GM12878 (cell line): ENCODE data around the gene AHNAK2. TPM values are rescaled to one million over a fixed set of nuclear protein-coding genes. Genes with fewer than 3 reads are reported as not detected.
A peak's percentile ranks its signal among the peaks of the same experiment; 100 is the strongest.

Source experiments
- ATAC-seq: fragments of 200-7000 bp; cut with Tn5 transposase; 3 replicates; pipeline ENCODE4 v1.9.1; 2020; ENCODE audit warnings: mild to moderate bottlenecking, moderate library complexity
- BruUV-seq: library from RNA; stranded (reverse); fragments of 400-500 nt; replicated peaks from 2 replicates; lab custom pipeline; 2021; lab: Mats Ljungman, UMichigan
- CTCF ChIA-PET: fragments of 300-600 bp; sonication (Branson Sonifier 250); formaldehyde crosslinking; extraction: SDS; loops from one replicate; lab custom pipeline; 2021; ENCODE audit warnings: inconsistent platforms; lab: Yijun Ruan, JAX
- POLR2A ChIA-PET: fragments of 350-600 bp; formaldehyde crosslinking; extraction: SDS; loops from one replicate; lab custom pipeline; 2021; ENCODE audit warnings: inconsistent platforms; lab: Charles Lee
- RAD21 ChIA-PET: fragments of 300-600 bp; sonication (Branson Sonifier 250); formaldehyde crosslinking; loops from one replicate; lab custom pipeline; 2023; ENCODE audit warnings: antibody characterized with exemption; ENCODE audit not compliant: unreplicated experiment; lab: Charles Lee
- SMC1A ChIA-PET: fragments of 300-600 bp; sonication (Branson Sonifier 250); formaldehyde crosslinking; loops from one replicate; lab custom pipeline; 2023; ENCODE audit not compliant: unreplicated experiment, uncharacterized antibody; lab: Charles Lee
- DNase-seq: peaks from one replicate; pipeline ENCODE4 v3.0.0-alpha.2; 2011; ENCODE audit warnings: low read depth, low spot score
- FAIRE-seq: peaks from 3 replicates; lab custom pipeline; 2011; peaks lifted over from hg19 to GRCh38; lab: Jason Lieb, UNC
- H2AFZ ChIP-seq: 2 replicates; pipeline ENCODE4 v1.6.0; 2011; ENCODE audit warnings: low read depth, low read length, control low read depth; ENCODE audit not compliant: control insufficient read depth
- H3K27ac ChIP-seq: 2 replicates; pipeline ENCODE4 v1.5.1; 2011; ENCODE audit warnings: control low read depth; ENCODE audit not compliant: control insufficient read depth, insufficient read depth
- H3K27me3 ChIP-seq, 2 experiments: replicated peaks in 1 of 2; 2 replicates each; pipeline versions ENCODE4 v1.6.0 to v1.6.1; 2011; ENCODE audit warnings: low read length in 1 of 2; ENCODE audit not compliant: control insufficient read depth in 2 of 2, insufficient read depth in 2 of 2
- H3K36me3 ChIP-seq, 2 experiments: 2 replicates each; pipeline ENCODE4 v1.5.1; 2011; ENCODE audit warnings: low read length in 1 of 2; ENCODE audit not compliant: control insufficient read depth in 2 of 2, insufficient read depth in 2 of 2
- H3K4me1 ChIP-seq: 2 replicates; pipeline ENCODE4 v1.6.1; 2011; ENCODE audit warnings: mild to moderate bottlenecking, low read length, moderate library complexity, mixed read lengths; ENCODE audit not compliant: control insufficient read depth, insufficient read depth
- H3K4me2 ChIP-seq: 2 replicates; pipeline ENCODE4 v1.6.0; 2011; ENCODE audit warnings: control low read depth; ENCODE audit not compliant: control insufficient read depth, insufficient read depth
- H3K4me3 ChIP-seq: fragments of 200-600 bp; sonication (generic); 2 replicates; pipeline ENCODE4 v1.5.1; 2016
- H3K79me2 ChIP-seq: 2 replicates; pipeline ENCODE4 v1.6.0; 2011; ENCODE audit warnings: low read length; ENCODE audit not compliant: control insufficient read depth, insufficient read depth
- H3K9ac ChIP-seq: 2 replicates; pipeline ENCODE4 v1.8.0; 2011; ENCODE audit warnings: low read length, control low read depth, mixed read lengths; ENCODE audit not compliant: control insufficient read depth, insufficient read depth
- H3K9me3 ChIP-seq: replicated peaks from 3 replicates; pipeline ENCODE4 v1.5.1; 2011; ENCODE audit warnings: mild to moderate bottlenecking, low read length; ENCODE audit not compliant: control insufficient read depth, insufficient read depth
- H4K20me1 ChIP-seq: 2 replicates; pipeline ENCODE4 v1.6.0; 2011; ENCODE audit not compliant: control insufficient read depth, insufficient read depth
- BHLHE40 ChIP-seq, 2 experiments: fragments of 450-650 bp in 1 of 2; IDR thresholded peaks; 2 replicates each; pipeline ENCODE4 v1.6.1; 2011 to 2017; ENCODE audit warnings: low read depth in 2 of 2, borderline replicate concordance in 1 of 2, improper control_type of control experiment in 1 of 2, low read length in 1 of 2, mild to moderate bottlenecking in 1 of 2
- EZH2 ChIP-seq: IDR thresholded peaks from 2 replicates; pipeline ENCODE4 v1.6.1; 2012; ENCODE audit warnings: low read depth, mild to moderate bottlenecking, control low read depth, inconsistent platforms, low read length, borderline replicate concordance; ENCODE audit not compliant: control insufficient read depth
- PML ChIP-seq: IDR thresholded peaks from 2 replicates; pipeline ENCODE4 v1.6.1; 2012; ENCODE audit warnings: low read length, inconsistent platforms
- SUPT20H ChIP-seq: IDR thresholded peaks from 2 replicates; pipeline ENCODE4 v1.6.1; 2011; ENCODE audit warnings: low read depth, mild to moderate bottlenecking, low read length, moderate library complexity, borderline replicate concordance; ENCODE audit not compliant: control insufficient read depth
- WGBS: methylation state at CpG from one replicate; pipeline ENCODE4 v1.1.6; 2016; ENCODE audit warnings: low lambda C conversion rate; ENCODE audit not compliant: insufficient replicate concordance, insufficient coverage; ENCODE audit errors: missing lambda C conversion rate; 5-methylcytosine and 5-hydroxymethylcytosine counted together
- in situ Hi-C: fragments of 300-500 bp; cut with MboI; formaldehyde crosslinking; loops from 9 replicates; pipeline ENCODE4 v1.14.3; 2018; ENCODE audit warnings: mixed read lengths
- intact Hi-C: fragments of 100-400 bp; cut with micrococcal nuclease; formaldehyde crosslinking; loops from one replicate; pipeline ENCODE4 v1.14.2; 2022; ENCODE audit not compliant: unreplicated experiment
- polyA plus RNA-seq, 11 experiments: library from polyadenylated mRNA; depleted of rRNA in 4 of 11; unstranded in 6 of 11; stranded (reverse) in 5 of 11; fragments of >200 nt; fragmentation: Nextera tagmentation in 4 of 11; fragmentation: Illumina TruSeq in 1 of 11; extraction: Ambion mirVana in 4 of 11; extraction: Trizol in 1 of 11; gene quantifications; 1 replicate in 1 of 11; 2 replicates in 10 of 11; pipeline versions ENCODE4 v1.2.1 to v1.2.3, GENCODE V29; 2011 to 2016; ENCODE audit warnings: inconsistent platforms in 2 of 11, missing spikeins in 2 of 11, low read depth in 1 of 11
- total RNA-seq, 4 experiments: library from RNA; depleted of rRNA in 3 of 4; stranded (reverse); fragments of >200 nt in 3 of 4; fragmentation: Illumina TruSeq in 1 of 4; extraction: Trizol in 1 of 4; gene quantifications; 2 replicates each; pipeline versions ENCODE4 v1.2.1 to v1.2.3, GENCODE V29; 2013 to 2021
- TF ChIP-seq, protein P1 (sequence below): fragments of 450-650 bp; formaldehyde crosslinking; IDR thresholded peaks from 2 replicates; pipeline ENCODE4 v1.4.0; 2022; ENCODE audit warnings: mild to moderate bottlenecking, moderate library complexity
- TF ChIP-seq, protein P2 (sequence below), 3 experiments: IDR thresholded peaks in 2 of 3; conservative IDR thresholded peaks in 1 of 3; 2 replicates each; pipeline ENCODE4 v1.5.1; 2011; ENCODE audit warnings: low read depth in 3 of 3, low read length in 3 of 3, mild to moderate bottlenecking in 3 of 3, control low read depth in 2 of 3, moderate library complexity in 2 of 3, inconsistent platforms in 1 of 3, mixed read lengths in 1 of 3; ENCODE audit not compliant: control insufficient read depth in 2 of 3, insufficient read depth in 1 of 3; ENCODE audit errors: extremely low read depth in 1 of 3
- TF ChIP-seq, protein P3 (sequence below): IDR thresholded peaks from 2 replicates; pipeline ENCODE4 v1.6.1; 2012; ENCODE audit warnings: improper control_type of control experiment, low read depth, low read length; ENCODE audit not compliant: insufficient replicate concordance

The AHNAK2 gene
- total and polyA plus RNA-seq, 10 of the 15 experiments (the other 5 are each of a cell fraction or from before 2014, with no cell fraction given) = 0.03 to 0.10 TPM; not detected in 8

DNA sequence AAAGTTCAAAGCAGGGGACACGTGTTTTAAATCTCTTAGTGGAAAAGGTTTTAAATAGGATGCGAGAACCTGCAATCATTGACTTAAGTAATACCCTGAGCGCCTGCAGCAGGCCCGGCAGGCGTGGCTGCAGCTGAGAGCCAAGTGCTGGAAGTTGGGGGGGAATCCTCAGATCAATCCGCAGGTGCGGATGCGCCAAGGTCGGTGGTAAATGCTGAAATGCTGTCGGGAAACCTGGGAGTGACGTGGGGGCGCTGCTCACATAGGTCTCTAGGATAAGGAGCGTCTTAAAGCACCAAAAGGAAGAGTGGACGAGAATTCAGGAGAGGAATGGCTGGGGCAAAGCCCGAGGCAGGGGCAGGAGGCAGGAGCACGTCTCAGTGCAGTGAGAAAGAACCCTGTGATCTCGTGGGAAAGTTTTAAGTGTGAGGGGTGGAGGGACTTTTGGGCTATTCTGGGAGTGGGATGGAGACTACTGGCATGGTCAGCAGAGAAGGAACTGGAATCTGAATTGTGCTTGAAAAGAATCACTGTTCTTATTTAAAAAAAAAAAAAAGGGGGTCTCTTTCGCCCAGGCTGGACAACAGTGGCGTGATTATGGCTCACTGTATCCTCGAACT is 43.6 kb upstream of the AHNAK2 start (continued):
- TF ChIP-seq, protein P1, sequence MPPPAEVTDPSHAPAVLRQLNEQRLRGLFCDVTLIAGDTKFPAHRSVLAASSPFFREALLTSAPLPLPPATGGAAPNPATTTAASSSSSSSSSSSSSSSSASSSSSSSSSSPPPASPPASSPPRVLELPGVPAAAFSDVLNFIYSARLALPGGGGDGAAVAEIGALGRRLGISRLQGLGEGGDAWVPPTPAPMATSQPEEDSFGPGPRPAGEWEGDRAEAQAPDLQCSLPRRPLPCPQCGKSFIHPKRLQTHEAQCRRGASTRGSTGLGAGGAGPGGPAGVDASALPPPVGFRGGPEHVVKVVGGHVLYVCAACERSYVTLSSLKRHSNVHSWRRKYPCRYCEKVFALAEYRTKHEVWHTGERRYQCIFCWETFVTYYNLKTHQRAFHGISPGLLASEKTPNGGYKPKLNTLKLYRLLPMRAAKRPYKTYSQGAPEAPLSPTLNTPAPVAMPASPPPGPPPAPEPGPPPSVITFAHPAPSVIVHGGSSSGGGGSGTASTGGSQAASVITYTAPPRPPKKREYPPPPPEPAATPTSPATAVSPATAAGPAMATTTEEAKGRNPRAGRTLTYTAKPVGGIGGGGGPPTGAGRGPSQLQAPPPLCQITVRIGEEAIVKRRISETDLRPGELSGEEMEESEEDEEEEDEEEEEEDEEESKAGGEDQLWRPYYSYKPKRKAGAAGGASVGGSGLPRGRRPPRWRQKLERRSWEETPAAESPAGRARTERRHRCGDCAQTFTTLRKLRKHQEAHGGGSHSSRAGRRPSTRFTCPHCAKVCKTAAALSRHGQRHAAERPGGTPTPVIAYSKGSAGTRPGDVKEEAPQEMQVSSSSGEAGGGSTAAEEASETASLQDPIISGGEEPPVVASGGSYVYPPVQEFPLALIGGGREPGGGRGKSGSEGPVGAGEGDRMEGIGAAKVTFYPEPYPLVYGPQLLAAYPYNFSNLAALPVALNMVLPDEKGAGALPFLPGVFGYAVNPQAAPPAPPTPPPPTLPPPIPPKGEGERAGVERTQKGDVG = no peak
- no peak for TF ChIP-seq EZH2
- TF ChIP-seq BHLHE40 (IDR thresholded peaks at IDR 0.05; ENCODE audit: borderline replicate concordance in 1 of 2, low read depth in 2 of 2, low read length in 1 of 2) = no peak
- TF ChIP-seq SUPT20H = no peak

DNA sequence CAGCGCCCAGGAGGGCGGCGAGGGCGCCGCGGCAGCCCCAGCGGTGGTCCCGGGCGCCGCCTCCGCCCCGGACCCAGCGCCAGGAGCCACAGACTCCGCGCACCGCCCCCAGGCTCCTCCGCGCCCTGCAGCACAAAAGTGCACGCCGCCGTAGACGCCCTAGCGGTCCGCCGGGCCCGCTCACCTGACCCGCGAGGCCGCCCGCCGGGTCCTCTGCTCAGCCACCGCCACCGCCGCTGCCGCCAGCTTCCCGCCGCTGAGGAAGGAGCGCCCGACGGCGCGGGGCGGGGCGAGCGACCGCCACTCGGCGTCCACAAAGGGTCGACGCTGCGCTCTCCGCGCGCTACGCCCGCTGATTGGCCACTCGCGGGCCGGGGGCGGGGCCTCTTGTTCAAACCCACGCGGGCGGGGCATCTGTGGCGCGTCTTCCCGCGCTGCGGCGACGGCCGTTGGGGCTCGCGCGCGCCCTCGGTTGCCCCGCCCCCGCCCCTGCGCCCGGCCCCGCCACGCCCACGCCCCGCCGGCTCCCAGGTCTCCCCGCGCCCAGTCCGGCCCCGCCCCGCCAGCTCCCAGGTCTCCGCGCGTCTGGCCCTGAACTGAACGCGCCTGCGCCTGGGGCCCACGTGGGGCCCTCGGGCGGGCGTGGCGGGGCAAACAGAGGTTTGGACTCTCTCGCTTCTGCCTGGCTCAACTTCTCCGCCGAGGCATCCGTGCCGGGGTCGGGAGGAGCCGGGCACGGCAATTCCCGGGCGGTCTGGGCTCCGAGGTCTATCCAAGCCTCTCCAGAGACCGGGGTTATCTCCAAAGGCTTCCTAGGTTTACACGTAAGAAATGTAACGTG is 42.9 kb upstream of the AHNAK2 start, which contains the start of gene CDCA4:
Gene CDCA4, minus strand, starts transcription at position 269 of the 841 bp plus-strand sequence. CDS start 9,154 bp downstream, outside the sequence.
- peak; percentile 56 for FAIRE-seq
- intact Hi-C loops = loop anchor here (5.0 kb wide), 1 partner anchor 46 kb away; the partner anchor contains the start of gene GPR132
- peak within 1 kb of the TSS; percentile 97 for H3K4me2 ChIP-seq
- DNase-seq = peak; percentile 66
- BruUV-seq = no TSS peak
- peaks cover 65% of the 10 kb centered on the region for H3K79me2 ChIP-seq
- H3K4me1 ChIP-seq = peaks cover 19% of the 10 kb centered on the region
- POLR2A ChIA-PET = interaction anchor here (0.6 to 2.4 kb wide), 9 partner anchors 15 to 511 kb away, joined by 3 to 13 read pairs (median 5); partner anchors contain the start of genes CLBA1, GPR132 and SIVA1
- in situ Hi-C loops = no loop called here
- SMC1A ChIA-PET = interaction anchor here (1.0 kb wide), 1 partner anchor 24 kb away, joined by 3 read pairs; no protein-coding TSS in a partner anchor
- peak within 1 kb of the TSS; percentile 89 for H3K4me3 ChIP-seq
- no peaks in the 10 kb centered on the region for H3K27me3 ChIP-seq
- RAD21 ChIA-PET = interaction anchor here (0.9 to 3.9 kb wide), 5 partner anchors 24 to 66 kb away, joined by 3 to 25 read pairs (median 5); partner anchors contain the start of genes CLBA1 and GPR132
- peak within 1 kb of the TSS; percentile 93 for H3K27ac ChIP-seq
- CTCF ChIA-PET = interaction anchor here (0.9 to 1.3 kb wide), 3 partner anchors 25 to 65 kb away, joined by 3 to 4 read pairs (median 3); no protein-coding TSS in a partner anchor
- H2AFZ ChIP-seq = peak within 1 kb of the TSS; percentile 46
- H3K9ac ChIP-seq = peak within 1 kb of the TSS; percentile 95
- H4K20me1 ChIP-seq = no peaks in the 10 kb centered on the region
- under 1% methylated on average over 53 of the region's 115 CpGs for WGBS
- H3K36me3 ChIP-seq = peaks cover 0 to 6% of the 10 kb centered on the region in 2 experiments; a peak in 2 of 4 replicates
- no peaks in the 10 kb centered on the region for H3K9me3 ChIP-seq
- ATAC-seq = peak; percentile 78
- peak; percentile 89 for TF ChIP-seq PML
- TF ChIP-seq, protein P2, sequence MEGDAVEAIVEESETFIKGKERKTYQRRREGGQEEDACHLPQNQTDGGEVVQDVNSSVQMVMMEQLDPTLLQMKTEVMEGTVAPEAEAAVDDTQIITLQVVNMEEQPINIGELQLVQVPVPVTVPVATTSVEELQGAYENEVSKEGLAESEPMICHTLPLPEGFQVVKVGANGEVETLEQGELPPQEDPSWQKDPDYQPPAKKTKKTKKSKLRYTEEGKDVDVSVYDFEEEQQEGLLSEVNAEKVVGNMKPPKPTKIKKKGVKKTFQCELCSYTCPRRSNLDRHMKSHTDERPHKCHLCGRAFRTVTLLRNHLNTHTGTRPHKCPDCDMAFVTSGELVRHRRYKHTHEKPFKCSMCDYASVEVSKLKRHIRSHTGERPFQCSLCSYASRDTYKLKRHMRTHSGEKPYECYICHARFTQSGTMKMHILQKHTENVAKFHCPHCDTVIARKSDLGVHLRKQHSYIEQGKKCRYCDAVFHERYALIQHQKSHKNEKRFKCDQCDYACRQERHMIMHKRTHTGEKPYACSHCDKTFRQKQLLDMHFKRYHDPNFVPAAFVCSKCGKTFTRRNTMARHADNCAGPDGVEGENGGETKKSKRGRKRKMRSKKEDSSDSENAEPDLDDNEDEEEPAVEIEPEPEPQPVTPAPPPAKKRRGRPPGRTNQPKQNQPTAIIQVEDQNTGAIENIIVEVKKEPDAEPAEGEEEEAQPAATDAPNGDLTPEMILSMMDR (IDR thresholded peaks at IDR 0.05 in 2 of 3, conservative IDR thresholded peaks at IDR 0.05 in 1 of 3; ENCODE audit: control insufficient read depth in 2 of 3, extremely low read depth in 1 of 3, insufficient read depth in 1 of 3, low read depth in 3 of 3, low read length in 3 of 3) = no peak
- TF ChIP-seq, protein P3, sequence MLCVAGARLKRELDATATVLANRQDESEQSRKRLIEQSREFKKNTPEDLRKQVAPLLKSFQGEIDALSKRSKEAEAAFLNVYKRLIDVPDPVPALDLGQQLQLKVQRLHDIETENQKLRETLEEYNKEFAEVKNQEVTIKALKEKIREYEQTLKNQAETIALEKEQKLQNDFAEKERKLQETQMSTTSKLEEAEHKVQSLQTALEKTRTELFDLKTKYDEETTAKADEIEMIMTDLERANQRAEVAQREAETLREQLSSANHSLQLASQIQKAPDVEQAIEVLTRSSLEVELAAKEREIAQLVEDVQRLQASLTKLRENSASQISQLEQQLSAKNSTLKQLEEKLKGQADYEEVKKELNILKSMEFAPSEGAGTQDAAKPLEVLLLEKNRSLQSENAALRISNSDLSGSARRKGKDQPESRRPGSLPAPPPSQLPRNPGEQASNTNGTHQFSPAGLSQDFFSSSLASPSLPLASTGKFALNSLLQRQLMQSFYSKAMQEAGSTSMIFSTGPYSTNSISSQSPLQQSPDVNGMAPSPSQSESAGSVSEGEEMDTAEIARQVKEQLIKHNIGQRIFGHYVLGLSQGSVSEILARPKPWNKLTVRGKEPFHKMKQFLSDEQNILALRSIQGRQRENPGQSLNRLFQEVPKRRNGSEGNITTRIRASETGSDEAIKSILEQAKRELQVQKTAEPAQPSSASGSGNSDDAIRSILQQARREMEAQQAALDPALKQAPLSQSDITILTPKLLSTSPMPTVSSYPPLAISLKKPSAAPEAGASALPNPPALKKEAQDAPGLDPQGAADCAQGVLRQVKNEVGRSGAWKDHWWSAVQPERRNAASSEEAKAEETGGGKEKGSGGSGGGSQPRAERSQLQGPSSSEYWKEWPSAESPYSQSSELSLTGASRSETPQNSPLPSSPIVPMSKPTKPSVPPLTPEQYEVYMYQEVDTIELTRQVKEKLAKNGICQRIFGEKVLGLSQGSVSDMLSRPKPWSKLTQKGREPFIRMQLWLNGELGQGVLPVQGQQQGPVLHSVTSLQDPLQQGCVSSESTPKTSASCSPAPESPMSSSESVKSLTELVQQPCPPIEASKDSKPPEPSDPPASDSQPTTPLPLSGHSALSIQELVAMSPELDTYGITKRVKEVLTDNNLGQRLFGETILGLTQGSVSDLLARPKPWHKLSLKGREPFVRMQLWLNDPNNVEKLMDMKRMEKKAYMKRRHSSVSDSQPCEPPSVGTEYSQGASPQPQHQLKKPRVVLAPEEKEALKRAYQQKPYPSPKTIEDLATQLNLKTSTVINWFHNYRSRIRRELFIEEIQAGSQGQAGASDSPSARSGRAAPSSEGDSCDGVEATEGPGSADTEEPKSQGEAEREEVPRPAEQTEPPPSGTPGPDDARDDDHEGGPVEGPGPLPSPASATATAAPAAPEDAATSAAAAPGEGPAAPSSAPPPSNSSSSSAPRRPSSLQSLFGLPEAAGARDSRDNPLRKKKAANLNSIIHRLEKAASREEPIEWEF = no peak
